Osteocyte (in vitro differentiated cells): Measurements from ENCODE around the gene ARHGEF7. TPM values are rescaled to one million over a fixed set of nuclear protein-coding genes. Genes with fewer than 3 reads are reported as not detected.
A peak's percentile ranks its signal among the peaks of the same experiment; 100 is the strongest.

ENCODE experiments used
- DNase-seq: peaks from one replicate; pipeline ENCODE4 v3.0.0; 2021; ENCODE audit warnings: mixed read lengths; ENCODE audit not compliant: unreplicated experiment; ENCODE audit errors: extremely low spot score
- H3K27ac Mint-ChIP-seq: one replicate; pipeline ENCODE4 v1.8.0; 2021; ENCODE audit warnings: mild to moderate bottlenecking, mixed read lengths; ENCODE audit not compliant: unreplicated experiment
- H3K27me3 Mint-ChIP-seq: one replicate; pipeline ENCODE4 v1.8.0; 2021; ENCODE audit warnings: mixed read lengths; ENCODE audit not compliant: unreplicated experiment
- H3K36me3 Mint-ChIP-seq: one replicate; pipeline ENCODE4 v1.8.0; 2021; ENCODE audit warnings: mixed read lengths; ENCODE audit not compliant: unreplicated experiment
- H3K4me1 Mint-ChIP-seq: one replicate; pipeline ENCODE4 v1.8.0; 2021; ENCODE audit warnings: mixed read lengths; ENCODE audit not compliant: unreplicated experiment
- H3K4me3 Mint-ChIP-seq: one replicate; pipeline ENCODE4 v1.8.0; 2021; ENCODE audit warnings: mild to moderate bottlenecking, moderate library complexity, mixed read lengths; ENCODE audit not compliant: unreplicated experiment
- H3K9me3 Mint-ChIP-seq: one replicate; pipeline ENCODE4 v1.8.0; 2021; ENCODE audit warnings: mixed read lengths; ENCODE audit not compliant: unreplicated experiment
- total RNA-seq: library from RNA; stranded (reverse); gene quantifications from 2 replicates; pipeline ENCODE4 v1.2.1, GENCODE V29; 2021
- TF ChIP-seq, protein P1 (sequence below): fragments of 200-600 bp; sonication (generic); IDR thresholded peaks from 2 replicates; pipeline ENCODE4 v1.5.0; 2021; ENCODE audit warnings: antibody characterized with exemption, mild to moderate bottlenecking, moderate library complexity

ARHGEF7 gene
- total RNA-seq, 1 donor from 2014 or later, result 125 TPM

- peaks cover 63% of the 10 kb centered on the region for H3K36me3 Mint-ChIP-seq
Observed at GRCh38 chr13:111245576-111246384, 130.7 kb downstream of the ARHGEF7 start.

DNA sequence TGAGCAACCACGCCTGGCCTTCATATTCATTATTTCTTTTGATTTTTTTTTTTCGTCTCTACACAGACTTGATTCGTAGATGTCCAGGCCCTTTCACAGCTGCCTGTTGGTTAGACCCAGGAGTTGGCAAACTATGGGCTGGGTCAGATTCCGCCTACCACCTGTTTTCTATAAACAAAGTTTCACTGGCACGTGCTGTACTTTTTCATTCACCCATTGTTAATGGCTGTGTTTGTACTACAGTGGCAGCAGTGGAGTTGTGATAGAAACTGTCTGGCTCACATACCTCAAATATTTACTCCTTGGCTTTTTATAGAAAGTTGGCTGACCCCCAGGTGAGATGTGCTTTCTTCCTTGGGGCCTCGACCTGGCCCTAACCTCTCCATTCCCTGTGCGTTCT is 132.4 kb downstream of the ARHGEF7 start:
- TF ChIP-seq, protein P1, sequence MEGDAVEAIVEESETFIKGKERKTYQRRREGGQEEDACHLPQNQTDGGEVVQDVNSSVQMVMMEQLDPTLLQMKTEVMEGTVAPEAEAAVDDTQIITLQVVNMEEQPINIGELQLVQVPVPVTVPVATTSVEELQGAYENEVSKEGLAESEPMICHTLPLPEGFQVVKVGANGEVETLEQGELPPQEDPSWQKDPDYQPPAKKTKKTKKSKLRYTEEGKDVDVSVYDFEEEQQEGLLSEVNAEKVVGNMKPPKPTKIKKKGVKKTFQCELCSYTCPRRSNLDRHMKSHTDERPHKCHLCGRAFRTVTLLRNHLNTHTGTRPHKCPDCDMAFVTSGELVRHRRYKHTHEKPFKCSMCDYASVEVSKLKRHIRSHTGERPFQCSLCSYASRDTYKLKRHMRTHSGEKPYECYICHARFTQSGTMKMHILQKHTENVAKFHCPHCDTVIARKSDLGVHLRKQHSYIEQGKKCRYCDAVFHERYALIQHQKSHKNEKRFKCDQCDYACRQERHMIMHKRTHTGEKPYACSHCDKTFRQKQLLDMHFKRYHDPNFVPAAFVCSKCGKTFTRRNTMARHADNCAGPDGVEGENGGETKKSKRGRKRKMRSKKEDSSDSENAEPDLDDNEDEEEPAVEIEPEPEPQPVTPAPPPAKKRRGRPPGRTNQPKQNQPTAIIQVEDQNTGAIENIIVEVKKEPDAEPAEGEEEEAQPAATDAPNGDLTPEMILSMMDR, result no peak
- DNase-seq, result no peak
- Mint-ChIP-seq H3K9me3 (no peaks in the 10 kb centered on the region), H3K27ac (no peak overlapping the region), H3K27me3 (no peaks in the 10 kb centered on the region), H3K4me1 (peaks cover 35% of the 10 kb centered on the region), H3K36me3 (peaks cover 64% of the 10 kb centered on the region), H3K4me3 (no peak overlapping the region)

More at GRCh38 chr13:111245576-111246384, 130.7 kb downstream of the ARHGEF7 start:
- no peak overlapping the region for H3K4me3 Mint-ChIP-seq
- TF ChIP-seq, protein P1, result no peak
- no peak for DNase-seq
- H3K27me3 Mint-ChIP-seq, result no peaks in the 10 kb centered on the region
- H3K27ac Mint-ChIP-seq, result no peak overlapping the region
- H3K9me3 Mint-ChIP-seq, result no peaks in the 10 kb centered on the region
- H3K4me1 Mint-ChIP-seq, result peaks cover 25% of the 10 kb centered on the region

- H3K27ac Mint-ChIP-seq, result no peak overlapping the region
- H3K36me3 Mint-ChIP-seq, result peaks cover 61% of the 10 kb centered on the region
- DNase-seq, result no peak
- no peaks in the 10 kb centered on the region for H3K27me3 Mint-ChIP-seq
- H3K9me3 Mint-ChIP-seq, result no peaks in the 10 kb centered on the region
- no peak overlapping the region for H3K4me3 Mint-ChIP-seq
- TF ChIP-seq, protein P1, result no peak
- H3K4me1 Mint-ChIP-seq, result peaks cover 46% of the 10 kb centered on the region
Observed at GRCh38 chr13:111248822-111249221, 133.7 kb downstream of the ARHGEF7 start.

- H3K9me3 Mint-ChIP-seq, result no peaks in the 10 kb centered on the region
- no peak for DNase-seq
- H3K36me3 Mint-ChIP-seq, result peaks cover 55% of the 10 kb centered on the region
- H3K4me1 Mint-ChIP-seq, result peaks cover 47% of the 10 kb centered on the region
- no peak overlapping the region for H3K4me3 Mint-ChIP-seq
- peak overlapping the region; percentile 42 for H3K27ac Mint-ChIP-seq
- TF ChIP-seq, protein P1, result no peak
- H3K27me3 Mint-ChIP-seq, result no peaks in the 10 kb centered on the region
Observed at GRCh38 chr13:111249637-111250360, 134.7 kb downstream of the ARHGEF7 start.
